DLD1 (cell line): ENCODE data around the gene RAB3IL1.

Source experiments
- in situ Hi-C: cut with HindIII; loops from 2 replicates; pipeline ENCODE4 v1.10.0; 2017; ENCODE audit warnings: low sequenced_read_pairs

The RAB3IL1 gene

GRCh38 chr11:61907871-61908729 lies 9.3 kb downstream of the RAB3IL1 start:
- in situ Hi-C loops = loop anchor here (25.0 kb wide), 1 partner anchor 154 kb away; no protein-coding TSS in a partner anchor

- in situ Hi-C loops = loop anchor here (25.0 kb wide), 1 partner anchor 155 kb away; no protein-coding TSS in a partner anchor
Observed at GRCh38 chr11:61907282-61907681, 10.1 kb downstream of the RAB3IL1 start.

GRCh38 chr11:61906522-61906909 lies 10.8 kb downstream of the RAB3IL1 start:
- in situ Hi-C loops = loop anchor here (25.0 kb wide), 1 partner anchor 156 kb away; no protein-coding TSS in a partner anchor

- in situ Hi-C loops = loop anchor here (25.0 kb wide), 1 partner anchor 156 kb away; no protein-coding TSS in a partner anchor
Observed at GRCh38 chr11:61905801-61906521, 11.4 kb downstream of the RAB3IL1 start.

- in situ Hi-C loops = loop anchor here (25.0 kb wide), 1 partner anchor 157 kb away; no protein-coding TSS in a partner anchor
Observed at GRCh38 chr11:61905067-61905696, 12.2 kb downstream of the RAB3IL1 start.

- in situ Hi-C loops = loop anchor here (25.0 kb wide), 1 partner anchor 158 kb away; no protein-coding TSS in a partner anchor
Observed at GRCh38 chr11:61904539-61905048, 12.8 kb downstream of the RAB3IL1 start.

GRCh38 chr11:61903845-61904244 lies 13.5 kb downstream of the RAB3IL1 start:
- in situ Hi-C loops = loop anchor here (25.0 kb wide), 1 partner anchor 158 kb away; no protein-coding TSS in a partner anchor

- in situ Hi-C loops = loop anchor here (25.0 kb wide), 1 partner anchor 160 kb away; no protein-coding TSS in a partner anchor
Observed at GRCh38 chr11:61902313-61902712, 15.1 kb downstream of the RAB3IL1 start.

- in situ Hi-C loops = loop anchor here (25.0 kb wide), 1 partner anchor 161 kb away; no protein-coding TSS in a partner anchor
Observed at GRCh38 chr11:61901397-61901796, 16.0 kb downstream of the RAB3IL1 start.

- in situ Hi-C loops = loop anchor here (25.0 kb wide), 1 partner anchor 162 kb away; no protein-coding TSS in a partner anchor
Observed at GRCh38 chr11:61900251-61900650, 17.1 kb downstream of the RAB3IL1 start.

GRCh38 chr11:61899146-61899841 lies 18.1 kb downstream of the RAB3IL1 start:
- in situ Hi-C loops = no loop called here

GRCh38 chr11:61898247-61898582 lies 19.2 kb downstream of the RAB3IL1 start:
- in situ Hi-C loops = no loop called here

GRCh38 chr11:61897387-61898246 lies 19.7 kb downstream of the RAB3IL1 start:
- in situ Hi-C loops = no loop called here

GRCh38 chr11:61896665-61897386 lies 20.5 kb downstream of the RAB3IL1 start:
- in situ Hi-C loops = no loop called here

GRCh38 chr11:61895718-61896059 lies 21.7 kb downstream of the RAB3IL1 start:
- in situ Hi-C loops = no loop called here

GRCh38 chr11:61895046-61895717 lies 22.2 kb downstream of the RAB3IL1 start:
- in situ Hi-C loops = no loop called here

- in situ Hi-C loops = no loop called here
Observed at GRCh38 chr11:61893981-61894380, 23.4 kb downstream of the RAB3IL1 start.

- in situ Hi-C loops = no loop called here
Observed at GRCh38 chr11:61892085-61892370, 25.3 kb downstream of the RAB3IL1 start.
